Psoas muscle (tissue), 8 donors: ENCODE results near the gene CEP250. TPM values are rescaled to one million over a fixed set of nuclear protein-coding genes. Genes with fewer than 3 reads are reported as not detected.

ENCODE experiments used
- ATAC-seq, 4 donors: fragments of 200-7000 bp; cut with Tn5 transposase; one replicate each; pipeline ENCODE4 v1.9.1; 2020; ENCODE audit warnings: moderate library complexity in 3 of 4, mild to moderate bottlenecking in 2 of 4
- DNase-seq, 2 donors: peaks; one replicate each; pipeline ENCODE4 v3.0.0-alpha.2; 2020
- H3K27ac ChIP-seq: fragments of 200-600 bp; one replicate; pipeline ENCODE4 v1.8.0; 2022
- H3K27me3 ChIP-seq, 3 donors: fragments of 200-600 bp in 1 of 3; one replicate each; pipeline versions ENCODE4 v1.6.1 to v1.8.0; 2013 to 2022; ENCODE audit warnings: low read length in 2 of 3, mild to moderate bottlenecking in 2 of 3, moderate library complexity in 1 of 3; ENCODE audit not compliant: insufficient read depth in 3 of 3
- H3K36me3 ChIP-seq, 2 donors: fragments of 200-600 bp in 1 of 2; one replicate each; pipeline versions ENCODE4 v1.6.1 to v1.8.0; 2013 to 2022; ENCODE audit warnings: low read depth in 1 of 2, mild to moderate bottlenecking in 1 of 2, moderate library complexity in 1 of 2; ENCODE audit not compliant: insufficient read depth in 1 of 2
- H3K4me1 ChIP-seq: fragments of 200-600 bp; one replicate; pipeline ENCODE4 v1.8.0; 2022
- H3K4me3 ChIP-seq: fragments of 200-600 bp; one replicate; pipeline ENCODE4 v1.8.0; 2022; ENCODE audit warnings: mild to moderate bottlenecking
- H3K9me3 ChIP-seq: fragments of 200-600 bp; one replicate; pipeline ENCODE4 v1.8.0; 2022
- CTCF ChIP-seq: fragments of 200-600 bp; IDR thresholded peaks from one replicate; pipeline ENCODE4 v1.8.0; 2022; ENCODE audit warnings: antibody characterized with exemption
- WGBS, 3 donors: extraction: QIAGEN DNeasy Blood & Tissue Kit; methylation state at CpG; one replicate each; pipeline versions ENCODE4 v1.1.6 to v1.1.7; 2013; 5-methylcytosine and 5-hydroxymethylcytosine counted together
- intact Hi-C, 2 donors: fragments of 100-400 bp; cut with DNase I; formaldehyde crosslinking; loops; one replicate each; pipeline versions ENCODE4 v1.11.0 to v1.14.2; 2022
- polyA plus RNA-seq, 3 donors: library from polyadenylated mRNA; stranded (reverse); fragments of 200-250 nt; gene quantifications; one replicate each; pipeline ENCODE4 v1.2.3, GENCODE V29; 2013
- total RNA-seq, 4 donors: library from RNA; stranded (reverse); fragmentation: NEBNext Ultra II Directional in 2 of 4; extraction: Animal tissue kit (Norgen Biotek cat#: 25700) in 2 of 4; gene quantifications; one replicate each; pipeline versions ENCODE4 v1.2.1 to v1.2.4, GENCODE V29; 2021 to 2023
- donor health status: healthy with polysubstance abuse.
- donor health status: DM: no; HTN: no; CAD: no; lungs with moderate emphysema.
- donor health status: Bipolar disorder and iron deficiency.
- donor health status: healthy.
- donor health status: DM: yes; HTN: yes; CAD: no.
- donor health status: DM: no; HTN: no; CAD: no.
- donor health status: DM: no; HTN: no; CAD: no.
- donor health status: DM: yes; HTN: yes; CAD: no.

The CEP250 gene
- total and polyA plus RNA-seq, 7 donors = 4.2 to 19.3 (median 17.0) TPM

GRCh38 chr20:35499271-35499670 lies 43.9 kb downstream of the CEP250 start:
- DNase-seq = no peak
- Histone ChIP-seq H3K36me3 (peaks cover 0 to 94% of the 10 kb centered on the region in 2 donors), H3K4me1 (peaks cover 30% of the 10 kb centered on the region), H3K27ac (no peak overlapping the region), H3K9me3 (no peaks in the 10 kb centered on the region), H3K4me3 (no peak overlapping the region), H3K27me3 (no peaks in the 10 kb centered on the region)
- no peak for TF ChIP-seq CTCF
- WGBS, 3 donors = 87 to 100% (median 95%) methylated on average over 1 of the region's 1 CpG
- intact Hi-C loops = loop anchor here in 1 of 2 donors (5.0 kb wide), 1 partner anchor 37 kb away; no protein-coding TSS in a partner anchor
- no peak for ATAC-seq

- H3K36me3 ChIP-seq = peaks cover 0 to 95% of the 10 kb centered on the region in 2 donors
- H3K27me3 ChIP-seq = no peaks in the 10 kb centered on the region
- intact Hi-C loops = no loop called here
- H3K4me1 ChIP-seq = peaks cover 3% of the 10 kb centered on the region
- ATAC-seq = no peak
- 91 to 97% (median 94%) methylated on average over 8 of the region's 8 CpGs for WGBS, 3 donors
- no peak overlapping the region for H3K27ac ChIP-seq
- no peak overlapping the region for H3K4me3 ChIP-seq
- no peaks in the 10 kb centered on the region for H3K9me3 ChIP-seq
- DNase-seq = no peak
- TF ChIP-seq CTCF = no peak
Measured at GRCh38 chr20:35502352-35502751, 47.0 kb downstream of the CEP250 start.

- DNase-seq = no peak
- Histone ChIP-seq H3K4me3 (no peak overlapping the region), H3K36me3 (peaks cover 3 to 96% of the 10 kb centered on the region in 2 donors), H3K4me1 (no peaks in the 10 kb centered on the region), H3K27me3 (no peaks in the 10 kb centered on the region), H3K9me3 (no peaks in the 10 kb centered on the region), H3K27ac (no peak overlapping the region)
- WGBS, 3 donors = 91 to 96% (median 94%) methylated on average over 10 of the region's 10 CpGs
- intact Hi-C loops = no loop called here
- no peak for TF ChIP-seq CTCF
- ATAC-seq = no peak
Measured at GRCh38 chr20:35503281-35503680, 47.9 kb downstream of the CEP250 start.

- peaks cover 3 to 96% of the 10 kb centered on the region in 2 donors for H3K36me3 ChIP-seq
- peak in 1 of 4 donors; percentile 14 for ATAC-seq
- peak in 1 of 2 donors; percentile 26 for DNase-seq
- intact Hi-C loops = no loop called here
- no peaks in the 10 kb centered on the region for H3K27me3 ChIP-seq
- no peak for TF ChIP-seq CTCF
- 47 to 69% (median 57%) methylated on average over 16 of the region's 16 CpGs for WGBS, 3 donors
- no peaks in the 10 kb centered on the region for H3K9me3 ChIP-seq
- H3K4me3 ChIP-seq = no peak overlapping the region
- no peak overlapping the region for H3K27ac ChIP-seq
- no peaks in the 10 kb centered on the region for H3K4me1 ChIP-seq
Measured at GRCh38 chr20:35503841-35504561, 48.6 kb downstream of the CEP250 start.
